ENCODE data around the gene MMP24. TPM values are rescaled to one million over a fixed set of nuclear protein-coding genes. Genes with fewer than 3 reads are reported as not detected.

MMP24 gene
- polyA plus RNA-seq, 1 of the 3 experiments (the other 2 are of a cell fraction) = 18.1 TPM

GRCh38 chr20:35179292-35180212, 46.9 kb upstream of the MMP24 start (continued):
- TF ChIP-seq ZBTB33 (IDR thresholded peaks at IDR 0.05; ENCODE audit: borderline replicate concordance, low read depth) (no peak), GABPA (IDR thresholded peaks at IDR 0.05; ENCODE audit: low read depth) (no peak), ELF1 (IDR thresholded peaks at IDR 0.05) (no peak), MEF2A (IDR thresholded peaks at IDR 0.05; ENCODE audit: borderline replicate concordance, low read depth) (no peak)

GRCh38 chr20:35180266-35180665, 46.2 kb upstream of the MMP24 start:
- ChIA-PET CTCF (interaction anchor here (1.0 to 2.0 kb wide), 2 partner anchors 36 to 89 kb away, joined by 3 to 5 read pairs; no protein-coding TSS in a partner anchor), POLR2A (no interaction called here)
- H4K20me1 ChIP-seq (ENCODE audit: insufficient read depth) = no peaks in the 10 kb centered on the region
- H3K36me3 ChIP-seq (replicated peaks in 1 of 2; ENCODE audit: control insufficient read depth in 1 of 2, insufficient read depth in 2 of 2, low read length in 1 of 2) = no peaks in the 10 kb centered on the region
- no peak overlapping the region for H3K27ac ChIP-seq (ENCODE audit: low read depth in 2 of 2, low read length in 1 of 2)
- H3K9me2 ChIP-seq = no peaks in the 10 kb centered on the region
- no peaks in the 10 kb centered on the region for H3K79me2 ChIP-seq (ENCODE audit: insufficient read depth)
- 81% methylated on average over 5 of the region's 5 CpGs for WGBS (ENCODE audit: low lambda C conversion rate)
- peaks cover 4% of the 10 kb centered on the region for H3F3A ChIP-seq (replicated peaks; ENCODE audit: insufficient read depth)
- H3K4me2 ChIP-seq = no peak overlapping the region
- no peak for DNase-seq
- no peak for TF ChIP-seq IRF3 (IDR thresholded peaks at IDR 0.05; ENCODE audit: low read depth, low read length)
- no peak for TF ChIP-seq SIN3A (IDR thresholded peaks at IDR 0.05; ENCODE audit: borderline replicate concordance, low read depth, low read length)
- no peak for TF ChIP-seq MXI1 (IDR thresholded peaks at IDR 0.05; ENCODE audit: low read depth, low read length)
- TF ChIP-seq NFIC (IDR thresholded peaks at IDR 0.05; ENCODE audit: borderline replicate concordance) = no peak
- no peak for TF ChIP-seq SMC3 (IDR thresholded peaks at IDR 0.05; ENCODE audit: low read depth, low read length)
- TF ChIP-seq ZBTB33 (IDR thresholded peaks at IDR 0.05; ENCODE audit: borderline replicate concordance, low read depth) = no peak
- TF ChIP-seq PBX3 (IDR thresholded peaks at IDR 0.05) = no peak
- TF ChIP-seq FOXJ3 (CRISPR knock-in tag; IDR thresholded peaks at IDR 0.05) = no peak
- TF ChIP-seq TCF12 (IDR thresholded peaks at IDR 0.05) = no peak
- no peak for TF ChIP-seq TEAD4 (IDR thresholded peaks at IDR 0.05; ENCODE audit: borderline replicate concordance, insufficient read depth)
- no peak for TF ChIP-seq CTCF (IDR thresholded peaks at IDR 0.05)
- no peak for TF ChIP-seq USF1 (IDR thresholded peaks at IDR 0.05; ENCODE audit: borderline replicate concordance, low read depth)
- no peak for TF ChIP-seq GATA2 (CRISPR knock-in tag; IDR thresholded peaks at IDR 0.05)
- no peak for TF ChIP-seq RCOR1 (IDR thresholded peaks at IDR 0.05; ENCODE audit: low read length)
- no peak for TF ChIP-seq RAD21 (IDR thresholded peaks at IDR 0.05; ENCODE audit: low read length)
- no peak for TF ChIP-seq CHD2 (IDR thresholded peaks at IDR 0.05; ENCODE audit: low read length, partially characterized antibody)
- no peak for TF ChIP-seq EZH2phosphoT487 (IDR thresholded peaks at IDR 0.05; ENCODE audit: borderline replicate concordance, low read depth)
- no peak overlapping the region for H3K9ac ChIP-seq
- no peak overlapping the region for H2AFZ ChIP-seq (ENCODE audit: low read depth)
- no peak overlapping the region for H3K4me3 ChIP-seq (ENCODE audit: low read depth in 2 of 2, low read length in 1 of 2)
- H3K4me1 ChIP-seq (ENCODE audit: control insufficient read depth in 1 of 2, insufficient read depth in 2 of 2, low read depth in 1 of 2, low read length in 1 of 2) = no peaks in the 10 kb centered on the region
- H3K27me3 ChIP-seq (ENCODE audit: insufficient read depth) = no peaks in the 10 kb centered on the region
- no peaks in the 10 kb centered on the region for H3K9me3 ChIP-seq

Data from SK-N-SH (cell line).